Measurements from ENCODE around the gene ETV5.

ETV5 gene

GRCh38 chr3:186123012-186123411, 14.1 kb upstream of the ETV5 start:
- TF ChIP-seq CTCF (IDR thresholded peaks at IDR 0.05; ENCODE audit: extremely low read depth, missing control alignments): no peak

GRCh38 chr3:186121968-186122367, 13.1 kb upstream of the ETV5 start:
- no peak for TF ChIP-seq CTCF (IDR thresholded peaks at IDR 0.05; ENCODE audit: extremely low read depth, missing control alignments)
- no peak for DNase-seq (ENCODE audit: low spot score)

More at GRCh38 chr3:186123012-186123411, 14.1 kb upstream of the ETV5 start:
- DNase-seq (ENCODE audit: low spot score): no peak

GRCh38 chr3:186121278-186121677, 12.4 kb upstream of the ETV5 start:
- DNase-seq (ENCODE audit: low spot score): no peak

GRCh38 chr3:186119499-186119898, 10.6 kb upstream of the ETV5 start:
- TF ChIP-seq CTCF (IDR thresholded peaks at IDR 0.05; ENCODE audit: extremely low read depth, missing control alignments): no peak
- DNase-seq (ENCODE audit: low spot score): no peak

More at GRCh38 chr3:186121278-186121677, 12.4 kb upstream of the ETV5 start:
- no peak for TF ChIP-seq CTCF (IDR thresholded peaks at IDR 0.05; ENCODE audit: extremely low read depth, missing control alignments)

- DNase-seq (ENCODE audit: low spot score): no peak
- TF ChIP-seq CTCF (IDR thresholded peaks at IDR 0.05; ENCODE audit: extremely low read depth, missing control alignments): no peak
Measured at GRCh38 chr3:186118692-186119091, 9.8 kb upstream of the ETV5 start.

GRCh38 chr3:186117521-186118134, 8.7 kb upstream of the ETV5 start:
- TF ChIP-seq CTCF (IDR thresholded peaks at IDR 0.05; ENCODE audit: extremely low read depth, missing control alignments): no peak
- no peak for DNase-seq (ENCODE audit: low spot score)

- no peak for DNase-seq (ENCODE audit: low spot score)
- no peak for TF ChIP-seq CTCF (IDR thresholded peaks at IDR 0.05; ENCODE audit: extremely low read depth, missing control alignments)
Measured at GRCh38 chr3:186115239-186115996, 6.5 kb upstream of the ETV5 start.

All from GM20000 (cell line).